ENCODE measurements around the gene RHBDF2. TPM values are rescaled to one million over a fixed set of nuclear protein-coding genes. Genes with fewer than 3 reads are reported as not detected.

The RHBDF2 gene
- total RNA-seq, 1 experiment from 2014 or later: 19.7 TPM

DNA sequence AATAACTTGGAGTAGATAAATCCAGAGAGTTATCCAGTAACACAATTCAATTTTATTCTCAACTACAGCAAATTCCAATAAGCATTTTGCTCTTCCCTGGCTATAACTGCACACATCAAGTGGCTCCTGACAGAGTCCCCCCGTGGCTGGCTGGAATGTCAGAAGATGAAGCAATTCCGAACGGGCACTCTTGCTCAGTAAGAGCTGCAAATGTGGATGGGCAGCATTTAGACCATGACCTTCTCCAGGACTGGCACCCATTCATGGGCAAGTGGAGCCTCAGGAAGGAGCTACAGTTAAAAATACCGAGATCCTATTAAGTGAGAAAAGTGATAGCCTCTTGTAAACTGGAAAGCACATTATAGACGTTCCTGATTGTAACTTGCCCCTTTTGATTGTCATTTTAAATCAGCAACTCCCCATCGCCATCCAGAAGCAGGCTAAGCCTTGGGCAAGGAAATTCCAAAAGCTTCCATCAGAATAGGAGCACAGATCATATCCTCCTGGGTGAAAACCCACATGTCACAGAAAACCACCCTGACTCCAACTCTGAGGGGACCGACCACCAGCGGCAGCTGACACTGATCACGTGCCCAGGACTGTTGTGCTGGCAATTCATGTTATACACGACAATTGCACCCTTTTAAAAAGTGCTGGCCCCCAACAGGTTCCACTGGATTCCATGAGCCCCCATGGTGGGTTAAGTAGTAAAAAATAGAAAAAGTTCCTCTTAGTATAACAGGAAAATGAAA, 55.4 kb downstream of the RHBDF2 start:
- no peak for DNase-seq
- no peaks in the 10 kb centered on the region for H3K9me3 ChIP-seq (ENCODE audit: control insufficient read depth, low read depth, low read length)
- H2AK5ac ChIP-seq (ENCODE audit: insufficient read length, low read length): no peak overlapping the region
- no peak overlapping the region for H2AFZ ChIP-seq (ENCODE audit: low read length)
- H3K27me3 ChIP-seq (ENCODE audit: insufficient read depth, low read length): no peaks in the 10 kb centered on the region
- no peak overlapping the region for H4K5ac ChIP-seq (ENCODE audit: insufficient read length, low read depth, low read length)
- Mint-ChIP-seq H3K4me3 (peak overlapping the region; percentile 7 to 51; a peak in 4 of 5 replicates), H3K27me3 (ENCODE audit: low read depth) (no peaks in the 10 kb centered on the region), H3K9me3 (no peaks in the 10 kb centered on the region; a peak in 1 of 5 replicates), H3K27ac (peak overlapping the region; percentile 38 to 97 (median 84); a peak in 6 of 7 replicates), H3K36me3 (ENCODE audit: insufficient read depth in 1 of 3, low read depth in 3 of 3) (peaks cover 0 to 4% (median 0%) of the 10 kb centered on the region in 3 experiments; a peak in 2 of 7 replicates), H3K4me1 (peaks cover 82 to 90% of the 10 kb centered on the region in 2 experiments)
- H3K23me2 ChIP-seq (ENCODE audit: insufficient read length, low read depth, low read length, poor library complexity, severe bottlenecking): no peaks in the 10 kb centered on the region
- H3K27ac ChIP-seq (ENCODE audit: insufficient read length, low read depth, low read length): peak overlapping the region; percentile 14
- H2BK120ac ChIP-seq (ENCODE audit: low read depth, low read length, poor library complexity, severe bottlenecking): no peak overlapping the region
- H4K20me1 ChIP-seq (ENCODE audit: control insufficient read depth, insufficient read depth, insufficient read length): no peaks in the 10 kb centered on the region
- no peak overlapping the region for H4K91ac ChIP-seq (ENCODE audit: insufficient read length, low read depth, low read length)
- no peak overlapping the region for H2BK20ac ChIP-seq (ENCODE audit: low read depth, low read length, poor library complexity, severe bottlenecking)
- no peak overlapping the region for H2BK12ac ChIP-seq (ENCODE audit: insufficient read length, low read depth, low read length)
- TF ChIP-seq, protein P1, sequence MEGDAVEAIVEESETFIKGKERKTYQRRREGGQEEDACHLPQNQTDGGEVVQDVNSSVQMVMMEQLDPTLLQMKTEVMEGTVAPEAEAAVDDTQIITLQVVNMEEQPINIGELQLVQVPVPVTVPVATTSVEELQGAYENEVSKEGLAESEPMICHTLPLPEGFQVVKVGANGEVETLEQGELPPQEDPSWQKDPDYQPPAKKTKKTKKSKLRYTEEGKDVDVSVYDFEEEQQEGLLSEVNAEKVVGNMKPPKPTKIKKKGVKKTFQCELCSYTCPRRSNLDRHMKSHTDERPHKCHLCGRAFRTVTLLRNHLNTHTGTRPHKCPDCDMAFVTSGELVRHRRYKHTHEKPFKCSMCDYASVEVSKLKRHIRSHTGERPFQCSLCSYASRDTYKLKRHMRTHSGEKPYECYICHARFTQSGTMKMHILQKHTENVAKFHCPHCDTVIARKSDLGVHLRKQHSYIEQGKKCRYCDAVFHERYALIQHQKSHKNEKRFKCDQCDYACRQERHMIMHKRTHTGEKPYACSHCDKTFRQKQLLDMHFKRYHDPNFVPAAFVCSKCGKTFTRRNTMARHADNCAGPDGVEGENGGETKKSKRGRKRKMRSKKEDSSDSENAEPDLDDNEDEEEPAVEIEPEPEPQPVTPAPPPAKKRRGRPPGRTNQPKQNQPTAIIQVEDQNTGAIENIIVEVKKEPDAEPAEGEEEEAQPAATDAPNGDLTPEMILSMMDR (conservative IDR thresholded peaks at IDR 0.05): no peak
- peaks cover 53% of the 10 kb centered on the region for H3K4me1 ChIP-seq (ENCODE audit: insufficient read depth, low read length)
- no peak overlapping the region for H3K14ac ChIP-seq (ENCODE audit: insufficient read depth, low read length)
- H2BK5ac ChIP-seq (ENCODE audit: insufficient read length, low read length): no peak overlapping the region
- peaks cover 47% of the 10 kb centered on the region; the same call in 1 of the 2 replicates for H3K79me2 ChIP-seq (ENCODE audit: insufficient read depth, low read length)
- no peak overlapping the region for H3K23ac ChIP-seq (ENCODE audit: insufficient read length, low read depth, low read length)
- no peak overlapping the region for H3K4ac ChIP-seq (ENCODE audit: low read depth, low read length)
- H3K18ac ChIP-seq (ENCODE audit: insufficient read length, low read depth, low read length): no peak overlapping the region
- no peak overlapping the region for H3K9ac ChIP-seq (ENCODE audit: extremely low read depth, insufficient read length, low read length)
- H3K4me2 ChIP-seq (ENCODE audit: insufficient read depth, insufficient read length, low read length): no peak overlapping the region
- no peak overlapping the region for H2BK15ac ChIP-seq (ENCODE audit: low read depth, low read length)
- peaks cover 4% of the 10 kb centered on the region for H3K79me1 ChIP-seq (ENCODE audit: insufficient read depth, low read depth, low read length, poor library complexity, severe bottlenecking)
- H3K56ac ChIP-seq (ENCODE audit: insufficient read length, low read depth, low read length): no peak overlapping the region
- no peak overlapping the region for H4K8ac ChIP-seq (replicated peaks; ENCODE audit: insufficient read length, low read depth, low read length)
- no peak overlapping the region for H3T11ph ChIP-seq (ENCODE audit: low read length)
- WGBS (ENCODE audit: extremely low coverage, insufficient read length, low lambda C conversion rate): no CpG with 5 or more reads among the region's 10 CpGs

Data from H9 (cell line).